ENCODE results near the gene SOX10. TPM values are rescaled to one million over a fixed set of nuclear protein-coding genes. Genes with fewer than 3 reads are reported as not detected.

The SOX10 gene
- total and polyA plus RNA-seq, 9 of the 15 experiments (the other 6 are each of a cell fraction or from before 2014, with no cell fraction given) = not detected

- TF ChIP-seq ZBTB40 (IDR thresholded peaks at IDR 0.05) = peak; percentile 75
- no peak for TF ChIP-seq ZBTB40 (CRISPR knock-in tag; IDR thresholded peaks at IDR 0.05)
- TF ChIP-seq SMC3 (conservative IDR thresholded peaks at IDR 0.05; ENCODE audit: insufficient read depth, low read depth, low read length) = no peak
- TF ChIP-seq SIN3A (IDR thresholded peaks at IDR 0.05; ENCODE audit: borderline replicate concordance in 2 of 2, control insufficient read depth in 1 of 2, low read depth in 2 of 2, low read length in 2 of 2) = peak in 1 of 2 experiments; percentile 81; a peak in 1 of 4 replicates
- no peak for TF ChIP-seq GTF2B (IDR thresholded peaks at IDR 0.05; ENCODE audit: extremely low read depth, insufficient read length)
- no peak for TF ChIP-seq ID3 (CRISPR knock-in tag; IDR thresholded peaks at IDR 0.05)
- no peak for TF ChIP-seq ID3 (tag; IDR thresholded peaks at IDR 0.05)
- 0 out of 2 replicates have a peak, but pooled peaks have one; percentile 20 for TF ChIP-seq CREB3L1 (IDR thresholded peaks at IDR 0.05; ENCODE audit: borderline replicate concordance, low read depth)
- TF ChIP-seq AFF1 (IDR thresholded peaks at IDR 0.05; ENCODE audit: low read depth in 1 of 2, partially characterized antibody in 2 of 2) = no peak
These were observed 30.7 kb downstream of the SOX10 start, which contains the start of the genes C22orf23 and POLR2F (continued) for GRCh38 chr22:37953437-37954179.
